KBM-7 (cell line): ENCODE results near the gene ECT2L.
"Not testable (repeated sequence)": the region's sequence is repeated elsewhere in the genome, so short reads cannot be mapped to it uniquely, and the experiment has no call there.

Source experiments
- DNase-seq: peaks from one replicate; pipeline ENCODE4 v3.0.0-alpha.2; 2015
- in situ Hi-C: fragments of 300-500 bp; cut with MboI; formaldehyde crosslinking; loops from 2 replicates; pipeline ENCODE4 v1.14.3; 2020; ENCODE audit warnings: low sequenced_read_pairs, low pct_unique_long_range_greater_than_20kb, mixed read lengths

The ECT2L gene

DNA sequence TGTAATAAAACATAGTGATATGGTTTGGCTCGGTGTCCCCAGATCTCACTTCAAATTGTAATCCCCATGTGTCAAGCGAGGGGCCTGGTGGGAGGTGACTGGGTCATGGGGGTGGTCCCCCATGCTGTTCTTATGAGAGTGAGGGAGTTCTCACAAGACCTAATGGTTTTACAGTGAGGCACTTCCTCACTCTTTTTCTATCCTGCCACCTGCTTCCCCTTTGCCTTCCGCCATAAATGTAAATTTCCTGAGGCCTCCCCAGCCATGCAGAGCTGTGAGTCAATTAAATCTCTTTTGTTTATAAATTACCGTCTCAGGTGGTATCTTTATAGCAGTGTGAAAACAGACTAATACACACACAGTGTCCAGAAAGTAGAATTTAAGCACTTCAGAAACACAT lies 113.6 kb downstream of the ECT2L start:
- DNase-seq: peak; percentile 52
- in situ Hi-C loops: no loop called here

DNA sequence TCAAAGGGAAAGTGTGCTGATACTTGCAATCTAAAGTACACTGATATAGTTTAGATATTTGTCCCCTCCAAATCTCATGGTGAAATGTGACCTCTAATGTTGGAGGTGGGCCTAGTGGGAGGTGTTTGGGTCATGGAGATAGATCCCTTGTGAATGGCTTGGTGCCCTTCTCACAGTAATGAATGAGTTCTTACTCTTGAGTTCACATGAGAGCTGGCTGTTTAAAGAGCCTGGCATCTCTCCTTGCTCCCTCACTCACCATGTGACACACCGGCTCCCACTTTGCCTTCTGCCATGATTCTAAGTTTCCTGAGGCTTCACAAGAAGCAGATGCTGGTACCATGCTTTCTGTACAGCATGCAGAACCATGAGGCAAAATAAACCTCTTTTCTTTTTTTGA lies 114.1 kb downstream of the ECT2L start:
- DNase-seq: no peak
- in situ Hi-C loops: no loop called here

DNA sequence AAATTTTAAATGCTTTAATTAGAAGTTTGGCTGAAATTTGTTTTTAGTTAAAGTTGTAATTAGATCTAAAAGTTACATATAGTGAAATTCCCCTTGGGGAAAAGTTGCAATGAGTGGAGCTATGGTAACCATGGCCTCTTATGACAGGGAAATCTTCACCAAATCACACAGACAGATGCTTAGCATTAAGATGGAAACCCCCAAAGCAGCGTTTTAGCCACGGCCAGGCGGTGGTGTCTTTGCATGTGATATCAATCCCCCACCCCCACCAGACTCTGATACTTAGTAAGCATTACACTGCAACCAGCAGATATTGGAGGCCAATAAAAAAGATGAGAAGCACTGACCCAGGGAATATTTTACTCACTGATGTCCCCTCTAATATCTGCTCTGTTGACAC lies 116.4 kb downstream of the ECT2L start:
- in situ Hi-C loops: no loop called here
- DNase-seq: no peak

DNA sequence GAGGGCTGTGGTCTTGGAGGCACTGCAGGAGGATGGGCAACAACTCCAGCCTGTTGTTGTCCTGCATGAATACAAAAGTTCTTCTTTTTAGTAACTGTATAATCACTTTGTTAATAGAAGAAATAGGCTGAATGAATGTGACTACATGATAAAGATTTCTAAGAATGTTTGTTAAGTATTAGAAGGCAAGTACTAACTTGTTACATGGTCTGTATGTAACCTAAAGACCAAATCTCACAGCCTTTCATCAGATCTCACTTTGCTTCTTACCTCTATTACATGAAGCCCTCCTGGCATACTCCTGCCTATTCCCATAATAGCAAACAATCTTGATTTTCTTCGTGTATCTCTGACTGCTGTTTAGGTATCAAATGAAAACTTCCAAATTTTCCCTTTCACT lies 118.8 kb downstream of the ECT2L start:
- in situ Hi-C loops: no loop called here
- no peak for DNase-seq

DNA sequence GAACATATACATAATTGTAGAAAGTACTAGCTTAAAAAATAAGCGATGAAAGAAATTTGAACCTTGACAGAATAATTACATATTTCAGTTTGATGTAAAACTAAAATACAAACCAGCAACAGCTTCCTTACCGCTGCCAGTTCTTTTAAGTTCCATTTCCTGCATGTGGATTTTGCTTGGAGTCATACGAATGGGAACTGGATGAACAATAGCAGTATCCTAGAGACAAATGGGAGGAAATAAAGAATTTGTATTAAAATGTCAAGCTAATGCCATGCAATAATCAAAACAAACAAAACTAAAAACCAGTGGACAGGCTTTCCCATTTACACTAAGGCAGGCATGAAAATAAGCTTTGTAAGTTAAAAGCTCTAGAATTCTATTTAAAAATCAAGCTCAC lies 125.0 kb downstream of the ECT2L start:
- in situ Hi-C loops: no loop called here
- no peak for DNase-seq

DNA sequence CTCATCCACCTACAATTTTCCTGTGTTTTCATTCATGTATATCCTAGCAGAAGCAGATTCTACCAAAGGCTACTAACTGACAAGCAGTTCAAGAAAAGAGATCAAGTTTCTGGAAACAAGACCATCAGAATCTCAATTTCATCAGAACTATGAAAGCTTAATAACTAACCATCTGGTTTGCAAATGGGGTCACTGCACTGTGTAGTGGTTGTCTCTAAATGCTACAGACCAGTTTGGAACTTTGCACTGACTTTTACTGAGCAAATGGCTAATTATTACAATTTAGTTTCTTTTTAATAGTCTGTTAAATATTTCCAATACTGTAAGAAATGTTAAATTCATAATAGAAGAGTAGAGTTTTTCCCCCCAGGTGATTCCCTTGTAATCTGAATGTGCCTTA lies 127.7 kb downstream of the ECT2L start:
- DNase-seq: no peak
- in situ Hi-C loops: no loop called here

DNA sequence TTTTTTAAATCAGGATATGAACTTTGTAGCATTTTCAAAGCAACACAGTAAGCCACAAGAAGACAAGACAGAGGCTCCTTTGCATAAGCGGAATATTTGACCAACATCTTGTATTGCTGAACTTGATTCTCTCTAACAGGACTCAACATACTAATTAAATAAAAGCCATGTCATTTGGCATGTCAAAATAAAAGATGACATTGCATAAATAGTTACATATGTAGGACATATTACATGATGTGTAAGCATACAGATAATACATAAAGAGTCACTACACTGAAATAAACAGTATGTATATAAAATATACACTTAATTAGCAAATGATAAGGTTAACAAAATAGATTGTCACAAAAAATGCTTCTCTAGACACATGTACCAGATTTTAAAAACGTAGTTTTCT lies 129.9 kb downstream of the ECT2L start:
- no peak for DNase-seq
- in situ Hi-C loops: no loop called here

DNA sequence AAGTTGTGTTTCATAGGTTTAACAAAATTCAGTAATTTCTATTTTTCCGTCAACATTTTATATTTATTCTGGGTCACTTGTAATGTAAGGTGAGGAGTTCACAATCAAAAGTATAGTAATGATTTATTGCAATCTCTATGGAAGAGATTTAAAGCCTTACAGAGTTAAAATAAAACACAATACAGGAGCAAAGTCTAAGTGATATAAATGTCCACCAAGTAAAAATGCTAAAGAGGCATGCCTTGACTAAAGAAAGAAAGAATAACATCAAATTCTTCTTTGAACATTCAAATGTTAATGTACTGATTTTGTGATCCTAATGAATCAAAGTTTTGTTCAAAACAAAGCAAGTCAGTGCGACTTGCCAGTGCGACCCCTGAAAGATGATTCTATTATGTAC lies 130.7 kb downstream of the ECT2L start:
- no peak for DNase-seq
- in situ Hi-C loops: no loop called here

DNA sequence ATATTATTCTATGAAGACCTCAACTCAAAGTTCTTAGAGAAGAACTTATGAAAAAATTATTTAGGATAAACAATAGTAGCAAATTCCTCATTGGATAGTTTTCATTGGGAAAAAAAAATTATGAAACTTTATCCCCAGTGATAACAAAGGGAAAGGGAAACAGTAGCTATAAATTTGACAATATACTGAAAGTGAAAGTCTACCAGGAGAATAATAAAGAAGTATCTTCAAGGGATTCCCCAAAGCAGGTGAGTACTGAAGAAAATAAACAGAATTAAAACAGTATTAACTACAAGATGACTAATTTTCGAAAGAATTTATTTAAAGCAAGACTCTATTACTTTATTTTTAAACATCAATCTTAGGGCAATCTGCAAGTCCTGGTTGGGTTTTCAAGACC lies 135.8 kb downstream of the ECT2L start:
- in situ Hi-C loops: no loop called here
- no peak for DNase-seq

DNA sequence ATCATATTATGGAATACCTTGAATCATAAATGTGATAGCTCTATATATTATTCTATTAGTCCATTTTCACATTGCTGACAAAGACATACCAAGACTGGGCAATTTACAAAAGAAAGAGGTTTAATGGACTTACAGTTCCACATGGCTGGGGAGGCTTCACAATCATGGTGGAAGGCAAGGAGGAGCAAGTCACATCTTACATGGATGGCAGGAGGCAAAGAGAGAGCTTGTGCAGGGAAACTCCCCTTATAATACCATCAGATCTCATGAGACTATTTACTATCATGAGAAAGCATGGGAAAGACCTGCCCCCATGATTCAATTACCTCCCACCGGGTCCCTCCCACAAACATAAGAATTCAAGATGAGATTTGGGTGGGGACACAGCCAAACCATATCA lies 141.0 kb downstream of the ECT2L start:
- in situ Hi-C loops, DNase-seq: not testable (repeated sequence)

DNA sequence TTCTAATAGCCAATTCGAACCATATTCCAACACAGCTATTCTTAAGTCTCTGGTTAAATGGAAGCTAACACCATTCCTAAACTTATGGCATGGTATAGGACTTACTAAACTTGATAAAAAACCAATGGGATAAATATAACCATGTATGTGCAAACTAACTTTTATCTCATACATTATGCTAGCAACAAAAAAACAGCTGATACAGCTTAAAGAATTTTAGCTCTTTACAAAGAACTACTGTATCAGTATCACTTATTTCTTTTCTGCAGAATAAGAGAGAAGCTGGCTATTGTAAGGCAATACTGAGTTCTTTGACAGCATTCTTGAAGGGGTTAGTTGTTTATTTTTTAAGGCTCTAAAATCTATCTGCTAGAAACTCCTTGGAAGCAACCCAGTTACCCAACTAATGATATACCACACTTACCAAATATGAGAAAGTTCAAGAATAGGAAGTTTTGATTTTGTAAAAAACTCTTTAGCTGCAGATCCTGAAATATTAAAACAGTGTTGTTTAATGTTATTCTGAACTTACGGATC lies 147.3 kb downstream of the ECT2L start:
- in situ Hi-C loops: no loop called here
- no peak for DNase-seq

DNA sequence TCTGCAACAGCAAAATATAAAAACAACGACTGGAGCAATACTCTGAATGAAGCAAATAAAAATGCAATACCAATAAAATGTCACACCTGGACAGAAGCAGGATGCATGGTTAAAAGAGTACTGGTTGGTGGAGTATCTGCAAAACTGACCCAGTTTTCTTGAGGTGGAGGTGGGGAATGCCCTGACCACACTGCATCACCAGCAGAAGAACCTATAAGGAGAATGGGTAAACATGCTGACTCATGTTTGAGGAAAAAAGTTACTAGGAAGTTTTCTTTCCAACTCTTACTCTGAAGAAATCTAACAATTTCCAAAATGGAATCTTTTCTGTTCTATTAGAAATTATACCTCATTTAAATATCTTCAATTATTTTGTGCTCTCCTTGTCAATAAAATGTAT lies 148.5 kb downstream of the ECT2L start:
- in situ Hi-C loops: no loop called here
- no peak for DNase-seq

DNA sequence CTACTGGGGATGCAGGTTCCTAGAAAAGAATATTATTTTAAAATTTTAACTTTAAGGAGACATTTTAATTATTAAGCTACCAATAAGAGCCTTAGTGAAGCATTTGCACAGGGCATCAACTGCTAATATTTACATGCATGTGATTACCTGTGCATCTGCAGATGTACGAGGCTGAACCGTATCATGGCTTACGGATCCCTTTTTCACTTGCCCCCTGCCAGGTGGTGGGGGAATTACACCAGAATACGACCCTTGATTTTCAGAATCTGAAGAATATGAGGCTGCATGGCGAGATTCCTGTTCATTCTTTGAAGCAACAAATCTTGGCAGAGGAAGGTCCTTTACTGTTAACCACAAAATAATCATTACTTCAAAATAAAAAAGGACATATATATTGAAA lies 149.5 kb downstream of the ECT2L start:
- no peak for DNase-seq
- in situ Hi-C loops: no loop called here

DNA sequence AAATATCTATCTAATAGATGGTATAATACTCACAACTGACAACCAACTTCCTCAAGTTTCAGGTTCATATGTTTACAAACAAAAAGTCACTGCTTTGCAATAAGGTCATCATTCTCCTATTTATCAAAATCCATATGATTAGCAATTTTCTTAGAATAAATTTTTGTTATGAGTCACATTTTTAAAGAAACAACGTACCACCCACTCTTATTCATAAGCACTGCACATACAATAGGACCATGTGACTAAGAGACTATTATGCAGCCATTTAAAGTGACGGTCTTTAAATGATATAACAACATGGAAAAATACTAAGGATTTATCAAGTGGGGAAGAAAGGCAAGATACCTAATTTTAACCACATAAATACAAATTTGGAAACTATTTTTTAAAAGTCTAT lies 152.1 kb downstream of the ECT2L start:
- no peak for DNase-seq
- in situ Hi-C loops: no loop called here

DNA sequence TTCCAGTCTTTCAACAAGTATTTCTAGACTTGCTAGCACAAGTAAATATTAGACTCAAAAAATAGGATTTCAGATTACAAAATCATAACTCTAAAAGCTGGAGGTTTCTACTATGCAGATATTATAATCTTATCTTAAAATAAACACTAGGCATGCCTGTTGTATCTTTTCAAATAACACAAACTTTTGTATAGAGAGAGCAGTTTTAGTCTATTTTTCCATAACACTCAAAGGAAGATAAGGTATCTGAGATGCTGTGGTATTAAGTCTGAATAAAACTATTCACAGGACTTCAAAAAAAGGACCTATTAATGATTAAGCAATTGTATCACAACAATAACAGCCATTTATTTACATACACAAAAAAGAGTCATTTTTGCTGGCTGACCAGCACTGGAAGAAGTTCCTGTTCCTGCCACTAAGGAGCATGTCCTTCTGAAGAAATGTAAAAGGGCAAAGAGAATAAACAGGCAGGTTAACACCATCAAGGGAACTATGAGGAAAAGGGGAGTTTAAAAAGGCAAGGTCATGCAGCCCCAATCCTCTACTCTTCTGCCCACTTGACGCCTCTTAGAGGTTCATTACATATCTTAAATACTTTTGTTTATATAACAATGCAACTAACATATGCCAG lies 152.8 kb downstream of the ECT2L start:
- in situ Hi-C loops: no loop called here
- peak; percentile 16 for DNase-seq

DNA sequence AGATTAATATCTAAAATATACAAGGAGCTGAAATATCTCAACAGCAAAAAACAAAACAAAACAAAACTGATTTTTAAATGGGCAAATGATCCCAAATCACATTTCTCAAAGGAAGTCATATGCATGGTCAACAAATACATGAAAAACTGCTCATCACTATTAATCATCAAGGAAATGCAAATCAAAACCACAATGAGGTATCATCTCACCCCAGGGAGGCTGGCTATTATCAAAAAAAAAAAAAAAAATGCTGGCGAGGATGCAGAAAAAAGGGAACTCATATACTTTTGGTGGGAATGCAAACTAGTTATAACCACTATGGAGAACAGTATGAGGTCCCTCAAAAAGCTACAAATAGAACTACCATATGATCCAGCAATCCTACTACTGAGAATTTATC lies 157.6 kb downstream of the ECT2L start:
- in situ Hi-C loops: no loop called here
- peak; percentile 42 for DNase-seq
